DMS79 treated with DMSO at 0.1 percent for 48 hours (cell line): Measurements from ENCODE around the gene GAP43.

ENCODE experiments used
- DNase-seq: peaks from one replicate; lab custom pipeline; 2025; lab: John Stamatoyannopoulos, UW

Gene GAP43

GRCh38 chr3:115766587-115767482 is 143.5 kb downstream of the GAP43 start:
- peak; percentile 9 for DNase-seq

DNA sequence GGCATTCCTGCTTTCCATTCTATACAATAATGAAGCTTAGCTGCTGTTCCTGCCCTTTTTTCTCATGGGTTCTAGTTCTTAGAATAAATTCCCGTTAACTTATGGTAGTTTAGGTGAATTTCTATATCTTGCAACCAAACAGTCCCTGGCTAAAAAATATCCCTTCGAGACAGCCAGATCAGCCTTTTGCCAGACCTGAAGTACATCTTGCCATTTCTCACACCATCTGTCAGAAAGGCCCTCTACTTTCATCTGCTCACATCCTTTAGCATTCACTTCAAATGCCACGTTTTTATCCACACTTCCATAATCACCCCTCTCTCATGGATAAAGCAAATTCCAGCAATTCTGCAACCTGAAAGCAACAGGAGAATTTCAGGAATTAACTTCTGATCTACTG is 145.4 kb downstream of the GAP43 start:
- no peak for DNase-seq
